NT2/D1 (cell line): ENCODE results near the gene VNN1.
"Not testable (repeated sequence)": the region's sequence is repeated elsewhere in the genome, so short reads cannot be mapped to it uniquely, and the experiment has no call there.

ENCODE experiments used
- DNase-seq: peaks from one replicate; pipeline ENCODE4 v3.0.0-alpha.2; 2011; ENCODE audit warnings: low read depth, low spot score
- H3K27me3 ChIP-seq: 2 replicates; pipeline ENCODE4 v1.6.0; 2011; ENCODE audit warnings: mild to moderate bottlenecking; ENCODE audit not compliant: insufficient read length, insufficient read depth
- H3K36me3 ChIP-seq: 2 replicates; pipeline ENCODE4 v1.6.1; 2011; ENCODE audit warnings: mild to moderate bottlenecking, low read length, mixed read lengths; ENCODE audit not compliant: insufficient read depth, insufficient read length
- H3K4me1 ChIP-seq: 2 replicates; pipeline ENCODE4 v1.5.1; 2011; ENCODE audit not compliant: insufficient read depth, insufficient read length
- H3K4me3 ChIP-seq: 2 replicates; pipeline ENCODE4 v1.5.1; 2011; ENCODE audit warnings: low read depth; ENCODE audit not compliant: insufficient read length
- H3K9ac ChIP-seq: 2 replicates; pipeline ENCODE4 v1.6.0; 2011; ENCODE audit warnings: low read depth; ENCODE audit not compliant: insufficient read length
- H3K9me3 ChIP-seq: 2 replicates; pipeline ENCODE4 v1.5.1; 2011; ENCODE audit warnings: mild to moderate bottlenecking, low read length; ENCODE audit not compliant: insufficient read depth
- SUZ12 ChIP-seq: IDR thresholded peaks from 2 replicates; pipeline ENCODE4 v1.6.1; 2011; ENCODE audit not compliant: insufficient read length, insufficient read depth; ENCODE audit errors: extremely low read depth
- YY1 ChIP-seq: IDR thresholded peaks from 2 replicates; pipeline ENCODE4 v1.6.1; 2011; ENCODE audit not compliant: insufficient read length, insufficient read depth
- ZNF274 ChIP-seq: IDR thresholded peaks from 2 replicates; pipeline ENCODE4 v1.6.1; 2011; ENCODE audit warnings: mild to moderate bottlenecking, low read depth, low read length

The VNN1 gene

DNA sequence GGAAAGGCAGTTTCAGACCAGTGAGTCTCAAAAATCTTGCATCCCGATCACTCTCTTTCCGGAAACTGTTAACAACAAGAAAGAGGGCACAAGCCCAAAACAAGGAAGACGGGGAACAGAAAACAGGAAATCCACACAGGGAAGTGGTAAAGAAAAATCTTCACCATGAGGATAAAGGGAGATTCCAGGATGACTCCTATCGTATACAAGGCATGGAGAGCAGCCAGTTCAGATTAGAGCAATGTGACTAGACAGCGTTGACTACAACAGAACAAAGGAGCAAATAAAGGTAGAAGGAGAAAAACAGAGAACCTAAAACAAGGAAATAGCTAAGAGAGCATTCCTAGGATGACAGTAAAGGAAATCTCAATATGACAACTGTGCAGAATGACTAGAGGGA is 26.5 kb downstream of the VNN1 start:
- Histone ChIP-seq H3K36me3 (no peaks in the 10 kb centered on the region), H3K9me3 (no peaks in the 10 kb centered on the region), H3K27me3 (no peaks in the 10 kb centered on the region), H3K9ac (no peak overlapping the region), H3K4me3 (no peak overlapping the region), H3K4me1 (no peaks in the 10 kb centered on the region)
- TF ChIP-seq SUZ12, result no peak
- no peak for TF ChIP-seq YY1
- no peak for TF ChIP-seq ZNF274
- no peak for DNase-seq

DNA sequence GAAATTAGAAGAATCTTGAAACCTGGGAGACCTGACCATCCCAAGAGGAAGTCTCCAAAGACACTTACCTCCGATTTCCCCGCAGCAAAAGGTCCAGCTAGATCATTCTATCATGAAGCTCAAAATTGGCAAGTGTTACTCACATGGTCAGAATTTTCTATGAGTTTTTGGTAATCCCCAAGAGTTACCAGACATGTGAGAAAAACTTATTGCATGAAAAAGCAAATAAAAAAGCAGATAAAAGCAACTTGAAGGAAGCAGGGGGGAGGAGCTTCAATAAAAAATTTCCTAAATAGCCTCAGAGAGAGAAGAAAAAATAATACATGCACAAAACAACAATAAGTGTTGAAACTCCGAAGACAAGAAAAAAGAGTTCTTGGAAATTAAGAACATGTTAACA is 27.3 kb downstream of the VNN1 start:
- Histone ChIP-seq H3K27me3 (no peaks in the 10 kb centered on the region), H3K9ac (no peak overlapping the region), H3K36me3 (no peaks in the 10 kb centered on the region), H3K9me3 (no peaks in the 10 kb centered on the region), H3K4me1 (no peaks in the 10 kb centered on the region), H3K4me3 (no peak overlapping the region)
- TF ChIP-seq YY1, result no peak
- TF ChIP-seq SUZ12, result no peak
- no peak for TF ChIP-seq ZNF274
- no peak for DNase-seq

DNA sequence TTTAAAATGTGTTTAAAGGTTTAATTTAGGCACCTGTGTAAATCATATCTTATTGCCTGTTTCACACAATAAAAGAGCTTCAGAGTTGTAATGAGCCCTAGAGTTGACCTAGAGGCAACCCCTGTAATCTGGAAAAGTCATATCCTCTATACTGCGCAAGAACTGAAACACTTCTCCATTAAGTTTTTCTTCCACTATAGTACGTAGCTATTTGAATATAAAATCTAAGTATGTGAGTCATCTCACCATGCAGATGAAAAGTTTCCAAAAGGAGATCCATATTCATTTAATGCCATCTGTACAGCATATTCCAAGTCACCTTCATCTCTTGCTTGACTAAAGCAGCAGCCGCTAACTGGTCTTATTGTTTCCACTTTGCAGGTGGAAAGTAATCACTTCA is 28.8 kb downstream of the VNN1 start:
- TF ChIP-seq ZNF274 (no peak), SUZ12 (no peak), YY1 (no peak)
- no peak overlapping the region for H3K4me3 ChIP-seq

DNA sequence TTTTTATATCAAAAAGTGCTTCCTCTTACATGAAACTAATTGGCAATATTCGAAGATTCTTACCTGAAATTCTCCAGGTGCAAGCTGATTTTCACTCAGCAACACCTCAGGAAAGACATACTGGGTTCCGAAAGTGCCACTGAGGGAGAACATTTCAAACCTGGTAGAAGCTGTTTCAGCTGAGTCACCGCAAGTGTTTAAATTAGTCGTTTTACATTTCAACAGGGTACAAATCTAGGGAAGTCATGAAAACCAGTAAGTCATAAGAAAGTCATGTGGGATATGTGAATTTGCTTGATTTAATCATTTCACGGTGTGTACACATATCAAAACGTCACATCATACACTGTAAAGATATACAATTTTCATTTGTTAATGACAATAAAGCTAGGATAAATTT is 29.6 kb downstream of the VNN1 start:
- no peaks in the 10 kb centered on the region for H3K4me1 ChIP-seq
- no peak for DNase-seq

More for the DNA sequence above, 28.8 kb downstream of the VNN1 start:
- Histone ChIP-seq H3K36me3 (no peaks in the 10 kb centered on the region), H3K27me3 (no peaks in the 10 kb centered on the region), H3K9ac (no peak overlapping the region), H3K4me1 (no peaks in the 10 kb centered on the region), H3K9me3 (no peaks in the 10 kb centered on the region)
- no peak for DNase-seq

DNA sequence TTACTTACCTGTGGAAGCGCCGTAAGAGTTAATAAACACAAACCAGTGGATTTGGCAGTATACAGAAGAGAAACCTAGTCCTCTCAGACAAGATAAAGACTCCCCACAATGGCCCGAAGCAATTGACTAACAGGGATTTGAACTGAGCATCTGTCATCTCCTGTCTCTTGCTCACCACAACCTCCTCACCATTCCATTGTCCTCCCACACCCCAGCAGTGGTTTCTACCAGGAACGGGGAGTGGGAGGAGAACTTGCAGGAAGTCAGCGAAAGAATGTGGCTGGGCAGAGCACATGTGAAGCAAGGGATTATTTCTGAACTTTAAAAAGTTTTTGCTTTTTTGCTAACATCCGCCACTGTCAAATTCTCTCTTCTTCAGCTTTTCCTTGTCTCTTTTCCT is 30.3 kb downstream of the VNN1 start:
- Histone ChIP-seq H3K9me3 (no peaks in the 10 kb centered on the region), H3K36me3 (no peaks in the 10 kb centered on the region), H3K27me3 (no peaks in the 10 kb centered on the region), H3K4me3 (no peak overlapping the region), H3K9ac (no peak overlapping the region), H3K4me1 (no peaks in the 10 kb centered on the region)
- TF ChIP-seq ZNF274 (no peak), YY1 (no peak), SUZ12 (no peak)
- DNase-seq, result no peak

More for the DNA sequence above, 29.6 kb downstream of the VNN1 start:
- Histone ChIP-seq H3K9me3 (no peaks in the 10 kb centered on the region), H3K36me3 (no peaks in the 10 kb centered on the region), H3K4me3 (no peak overlapping the region), H3K27me3 (no peaks in the 10 kb centered on the region), H3K9ac (no peak overlapping the region)
- TF ChIP-seq ZNF274 (no peak), SUZ12 (no peak)

DNA sequence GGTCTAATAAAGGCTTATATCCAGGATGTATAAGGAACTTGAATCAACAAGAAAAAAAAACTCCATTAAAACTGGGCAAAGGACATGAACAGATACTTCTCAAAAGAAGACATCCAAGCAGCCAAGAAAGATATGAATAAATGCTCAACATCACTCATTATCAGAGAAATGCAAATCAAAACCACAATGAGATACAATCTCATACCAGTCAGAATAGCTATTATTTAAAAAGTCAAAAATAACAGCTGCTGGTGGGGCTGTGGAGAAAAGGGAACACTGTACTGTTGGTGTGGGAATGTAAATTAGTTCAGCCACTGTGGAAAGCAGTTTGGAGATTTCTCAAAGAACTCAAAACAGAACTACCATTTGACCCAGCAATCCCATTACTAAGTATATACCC is 34.8 kb downstream of the VNN1 start:
- not testable (repeated sequence) for H3K9me3 ChIP-seq, H3K36me3 ChIP-seq, H3K9ac ChIP-seq, DNase-seq, H3K4me3 ChIP-seq, H3K27me3 ChIP-seq, H3K4me1 ChIP-seq

DNA sequence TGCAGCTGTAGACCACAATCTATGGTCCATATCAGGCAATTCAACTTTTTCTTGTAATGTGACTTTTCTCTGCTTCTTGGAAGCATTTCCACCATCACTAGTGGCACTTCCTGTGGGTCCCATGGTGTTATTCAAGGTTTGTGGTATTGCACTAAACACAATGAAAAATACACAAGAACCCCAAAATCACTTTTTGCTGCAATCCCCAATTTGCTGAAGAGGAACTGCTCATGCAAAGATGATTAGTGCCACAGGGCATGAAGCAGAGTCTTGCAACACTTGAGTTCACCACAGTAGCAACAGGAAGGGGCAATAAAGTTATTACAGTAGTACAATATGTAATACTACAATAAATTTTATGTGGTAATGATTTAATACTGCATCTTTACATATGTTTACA is 38.1 kb downstream of the VNN1 start:
- H3K36me3 ChIP-seq, result no peaks in the 10 kb centered on the region
- no peak for TF ChIP-seq ZNF274
- TF ChIP-seq SUZ12, result no peak
- TF ChIP-seq YY1, result no peak

DNA sequence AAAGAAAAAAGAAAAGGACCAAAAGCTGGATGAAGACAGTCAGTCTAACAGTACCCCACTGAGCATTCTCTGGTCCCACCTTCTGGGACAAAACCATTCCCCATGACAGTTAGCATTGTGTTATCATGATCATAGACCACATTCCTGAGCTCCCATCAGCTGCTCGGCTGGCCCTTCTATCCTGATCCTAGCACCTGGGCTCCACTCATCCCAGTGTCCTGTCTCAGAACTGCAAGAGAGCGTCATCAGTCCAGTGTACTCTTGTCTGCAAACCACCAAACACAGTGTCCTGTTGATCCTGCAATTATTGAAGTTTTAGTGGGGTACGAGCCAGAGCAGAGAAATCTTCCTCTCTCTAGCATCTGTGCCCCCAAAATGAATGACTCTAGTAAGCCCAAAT is 38.9 kb downstream of the VNN1 start:
- H3K27me3 ChIP-seq, result no peaks in the 10 kb centered on the region
- H3K9ac ChIP-seq, result no peak overlapping the region
- no peak overlapping the region for H3K4me3 ChIP-seq
- H3K36me3 ChIP-seq, result no peaks in the 10 kb centered on the region
- no peak for DNase-seq
- H3K4me1 ChIP-seq, result no peaks in the 10 kb centered on the region
- TF ChIP-seq SUZ12 (no peak), YY1 (no peak), ZNF274 (no peak)
- H3K9me3 ChIP-seq, result no peaks in the 10 kb centered on the region

More for the DNA sequence above, 38.1 kb downstream of the VNN1 start:
- H3K4me1 ChIP-seq, result no peaks in the 10 kb centered on the region
- no peak for DNase-seq
- H3K27me3 ChIP-seq, result no peaks in the 10 kb centered on the region
- no peak overlapping the region for H3K9ac ChIP-seq
- H3K4me3 ChIP-seq, result no peak overlapping the region
- H3K9me3 ChIP-seq, result no peaks in the 10 kb centered on the region
